ENCODE results near the gene KRTAP3-1. TPM values are rescaled to one million over a fixed set of nuclear protein-coding genes. Genes with fewer than 3 reads are reported as not detected.

Gene KRTAP3-1
- polyA plus RNA-seq, 1 donor from 2014 or later: not detected

GRCh38 chr17:40995116-40995515 is 13.8 kb downstream of the KRTAP3-1 start:
- Histone ChIP-seq H3K4me2 (ENCODE audit: low read length) (no peak overlapping the region), H3K9ac (ENCODE audit: low read length) (no peak overlapping the region), H3F3A (ENCODE audit: insufficient read depth, low read length, poor library complexity, severe bottlenecking) (no peaks in the 10 kb centered on the region), H4K20me1 (ENCODE audit: insufficient read depth) (no peaks in the 10 kb centered on the region), H2AFZ (ENCODE audit: low read depth, low read length) (no peak overlapping the region), H3K36me3 (ENCODE audit: insufficient read depth, low read length) (no peaks in the 10 kb centered on the region), H3K9me2 (ENCODE audit: insufficient read depth, low read length) (no peaks in the 10 kb centered on the region), H3K27ac (ENCODE audit: low read length) (no peak overlapping the region), H3K79me2 (replicated peaks; ENCODE audit: insufficient read depth, low read length) (no peaks in the 10 kb centered on the region), H3K9me3 (ENCODE audit: low read length) (no peaks in the 10 kb centered on the region), H3K4me3 (ENCODE audit: low read length) (no peak overlapping the region), H3K27me3 (ENCODE audit: insufficient read depth, low read depth, low read length) (no peaks in the 10 kb centered on the region)
- no peak for TF ChIP-seq EZH2 (IDR thresholded peaks at IDR 0.05; ENCODE audit: borderline replicate concordance, insufficient read depth, low read length, poor library complexity, severe bottlenecking)
- no peak for TF ChIP-seq RAD21 (conservative IDR thresholded peaks at IDR 0.05)
- no peak for TF ChIP-seq SMC3 (conservative IDR thresholded peaks at IDR 0.05; ENCODE audit: poor library complexity)
- no peak for TF ChIP-seq EP300 (conservative IDR thresholded peaks at IDR 0.05; ENCODE audit: poor library complexity, severe bottlenecking)
- no peak for TF ChIP-seq MXI1 (conservative IDR thresholded peaks at IDR 0.05; ENCODE audit: poor library complexity, severe bottlenecking)
- no peak for TF ChIP-seq TAF1 (IDR thresholded peaks at IDR 0.05; ENCODE audit: low read depth)
- no peak for TF ChIP-seq CTCF (IDR thresholded peaks at IDR 0.05; ENCODE audit: poor library complexity, severe bottlenecking)
- TF ChIP-seq POLR2AphosphoS5 (IDR thresholded peaks at IDR 0.05): no peak

GRCh38 chr17:40993839-40994238 is 15.1 kb downstream of the KRTAP3-1 start, which contains the start of gene KRTAP3-3:
TSS of gene KRTAP3-3 (minus strand) at chr17:40994164. CDS start at chr17:40994097, 67 bp downstream.
- Histone ChIP-seq H4K20me1 (ENCODE audit: insufficient read depth) (no peaks in the 10 kb centered on the region), H3K27ac (ENCODE audit: low read length) (no peak within 1 kb of the TSS), H3F3A (ENCODE audit: insufficient read depth, low read length, poor library complexity, severe bottlenecking) (no peaks in the 10 kb centered on the region), H3K79me2 (replicated peaks; ENCODE audit: insufficient read depth, low read length) (no peaks in the 10 kb centered on the region), H3K36me3 (ENCODE audit: insufficient read depth, low read length) (no peaks in the 10 kb centered on the region), H3K4me3 (ENCODE audit: low read length) (no peak within 1 kb of the TSS), H3K4me2 (ENCODE audit: low read length) (no peak within 1 kb of the TSS), H3K9me3 (ENCODE audit: low read length) (no peaks in the 10 kb centered on the region), H3K9me2 (ENCODE audit: insufficient read depth, low read length) (no peaks in the 10 kb centered on the region), H2AFZ (ENCODE audit: low read depth, low read length) (no peak within 1 kb of the TSS), H3K27me3 (ENCODE audit: insufficient read depth, low read depth, low read length) (no peaks in the 10 kb centered on the region), H3K9ac (ENCODE audit: low read length) (no peak within 1 kb of the TSS)
- TF ChIP-seq EZH2 (IDR thresholded peaks at IDR 0.05; ENCODE audit: borderline replicate concordance, insufficient read depth, low read length, poor library complexity, severe bottlenecking) (no peak), CTCF (IDR thresholded peaks at IDR 0.05; ENCODE audit: poor library complexity, severe bottlenecking) (no peak), POLR2AphosphoS5 (IDR thresholded peaks at IDR 0.05) (no peak), TAF1 (IDR thresholded peaks at IDR 0.05; ENCODE audit: low read depth) (no peak), SMC3 (conservative IDR thresholded peaks at IDR 0.05; ENCODE audit: poor library complexity) (no peak), EP300 (conservative IDR thresholded peaks at IDR 0.05; ENCODE audit: poor library complexity, severe bottlenecking) (no peak), RAD21 (conservative IDR thresholded peaks at IDR 0.05) (no peak), MXI1 (conservative IDR thresholded peaks at IDR 0.05; ENCODE audit: poor library complexity, severe bottlenecking) (no peak), REST (IDR thresholded peaks at IDR 0.05; ENCODE audit: borderline replicate concordance) (no peak)

Data from neural cell (in vitro differentiated cells).